HG02763 (cell line): ENCODE results near the gene KRT1.

Experiments used
- ATAC-seq: cut with Tn5 transposase; IDR thresholded peaks from one replicate; pipeline ENCODE4 v1.9.1; 2021; ENCODE audit warnings: mild to moderate bottlenecking, moderate library complexity; ENCODE audit not compliant: unreplicated experiment

The KRT1 gene

DNA sequence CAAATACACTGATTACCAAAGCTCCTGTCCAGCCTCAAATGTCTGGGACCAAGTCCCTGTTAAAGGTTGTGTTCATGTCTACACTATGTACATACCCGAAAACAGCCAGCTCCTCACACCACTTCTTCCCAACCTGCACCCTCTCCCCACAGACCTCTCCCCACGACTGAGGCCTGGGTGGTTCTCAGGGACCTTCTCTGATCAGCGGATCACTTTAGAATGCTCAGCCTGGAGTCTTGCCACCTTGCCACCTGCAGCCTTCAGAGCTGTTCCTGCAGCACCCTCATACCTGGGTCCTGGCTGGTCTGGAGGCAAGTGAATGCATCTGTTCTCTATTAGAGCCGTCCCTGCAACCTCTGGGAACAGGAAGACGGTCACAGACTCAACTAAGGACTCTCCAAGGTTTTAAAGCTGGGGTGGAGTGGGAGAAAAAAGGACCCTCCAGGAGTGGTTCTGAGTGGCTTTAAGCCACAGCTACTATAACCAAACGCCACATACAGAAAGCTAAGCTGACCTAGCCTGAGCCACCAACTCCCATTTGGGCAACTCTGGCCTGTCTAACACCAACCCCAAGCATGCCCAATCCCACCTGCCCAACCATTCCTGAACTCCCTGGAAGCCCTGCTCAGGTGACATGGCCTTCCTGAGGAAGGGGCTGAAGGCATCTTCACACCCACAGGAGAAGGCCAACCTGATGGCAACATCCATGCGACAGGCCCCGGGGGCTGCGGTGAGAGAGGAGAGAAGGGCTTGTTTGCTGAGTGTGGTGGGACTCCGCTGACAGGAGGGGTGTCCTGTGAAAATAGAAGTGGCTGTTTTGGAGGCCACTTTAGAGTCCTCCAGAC lies 36.8 kb downstream of the KRT1 start:
- ATAC-seq: no peak

DNA sequence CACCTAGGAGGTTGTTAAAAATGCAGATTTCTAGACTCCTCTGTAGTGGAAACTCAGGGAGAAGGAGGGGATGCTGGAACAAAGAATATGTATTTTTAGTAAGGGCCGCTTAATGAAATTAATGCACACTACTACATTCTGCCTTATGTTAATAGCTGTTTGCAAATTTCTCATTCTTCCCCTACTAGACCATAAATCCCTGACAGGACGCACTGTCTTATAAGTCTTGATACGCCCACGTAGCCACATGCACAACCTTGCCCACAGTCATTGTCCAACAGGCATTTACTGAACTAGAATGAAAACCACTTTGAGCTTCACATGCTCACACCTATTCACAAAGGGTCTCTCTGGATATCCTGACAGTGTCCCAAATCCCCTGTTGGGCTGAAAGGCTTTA lies 38.7 kb downstream of the KRT1 start:
- ATAC-seq: no peak

DNA sequence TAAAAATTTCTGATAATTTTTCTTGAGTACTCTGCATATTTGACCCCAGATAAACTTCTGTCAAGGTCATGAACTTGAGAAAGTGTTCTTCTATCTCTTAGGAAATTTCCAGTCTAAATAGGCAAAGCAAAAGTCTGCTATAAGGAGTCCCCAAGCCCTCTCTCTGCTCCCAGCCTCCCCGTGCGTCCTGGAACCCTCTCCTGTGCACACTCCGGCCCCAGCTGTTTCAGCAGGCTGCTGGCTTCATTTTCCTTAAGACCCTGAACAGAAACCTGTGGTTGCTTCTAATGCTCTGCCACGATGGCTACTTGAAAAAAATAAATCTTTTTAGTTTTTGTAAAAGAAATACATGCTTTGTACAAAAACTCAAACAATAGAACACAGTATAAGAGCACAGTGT lies 42.9 kb downstream of the KRT1 start:
- no peak for ATAC-seq

DNA sequence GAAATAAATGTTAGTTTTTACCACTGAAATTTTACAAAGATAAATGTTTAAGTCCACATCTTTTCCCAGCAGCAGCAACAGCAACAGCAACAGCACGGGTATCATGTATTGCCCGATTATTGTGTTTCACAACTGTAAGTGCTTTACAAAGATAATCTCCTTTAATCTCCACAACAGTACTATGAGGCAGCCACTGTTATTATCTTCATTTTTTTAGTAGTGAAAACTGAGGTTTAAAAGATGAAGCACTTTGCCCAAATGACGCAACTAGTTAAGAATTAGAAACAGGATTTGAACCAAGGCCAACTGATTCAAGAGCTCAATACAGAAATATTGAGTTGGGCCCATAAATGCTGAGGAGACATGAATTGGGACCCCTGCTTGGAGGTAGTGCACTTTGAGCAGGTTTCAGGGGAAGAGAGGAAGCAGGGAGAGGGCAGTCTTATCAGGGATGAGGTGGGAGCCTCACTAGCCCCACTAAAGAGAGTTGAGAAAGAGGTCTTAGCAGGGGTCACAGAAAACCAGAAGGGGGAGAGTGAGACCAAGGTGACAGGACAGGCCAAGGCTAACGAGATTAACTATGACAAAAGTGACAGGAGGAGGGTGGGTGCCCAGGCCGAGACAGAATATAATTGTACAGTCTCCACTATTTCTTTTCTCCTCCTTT lies 43.5 kb downstream of the KRT1 start:
- ATAC-seq: no peak

DNA sequence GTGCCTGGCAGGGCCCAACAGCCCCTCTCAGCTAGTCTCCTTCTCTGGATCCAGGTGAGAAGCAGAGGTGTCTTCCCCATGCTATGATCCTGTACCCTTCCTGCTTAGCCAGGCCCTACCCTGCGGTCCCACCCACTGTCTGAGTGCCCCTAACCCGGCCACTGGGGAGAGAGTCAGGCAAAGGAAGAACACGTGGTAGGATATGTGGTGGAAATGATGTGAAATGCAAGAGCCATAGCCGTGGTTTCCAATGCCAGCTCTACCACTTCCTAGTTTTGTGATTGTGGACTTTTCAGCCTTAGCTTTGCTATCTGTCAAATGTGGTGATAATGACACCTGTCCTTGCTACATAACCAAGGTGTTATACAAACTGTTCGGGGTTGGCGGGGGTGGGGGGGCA lies 44.0 kb downstream of the KRT1 start:
- no peak for ATAC-seq

DNA sequence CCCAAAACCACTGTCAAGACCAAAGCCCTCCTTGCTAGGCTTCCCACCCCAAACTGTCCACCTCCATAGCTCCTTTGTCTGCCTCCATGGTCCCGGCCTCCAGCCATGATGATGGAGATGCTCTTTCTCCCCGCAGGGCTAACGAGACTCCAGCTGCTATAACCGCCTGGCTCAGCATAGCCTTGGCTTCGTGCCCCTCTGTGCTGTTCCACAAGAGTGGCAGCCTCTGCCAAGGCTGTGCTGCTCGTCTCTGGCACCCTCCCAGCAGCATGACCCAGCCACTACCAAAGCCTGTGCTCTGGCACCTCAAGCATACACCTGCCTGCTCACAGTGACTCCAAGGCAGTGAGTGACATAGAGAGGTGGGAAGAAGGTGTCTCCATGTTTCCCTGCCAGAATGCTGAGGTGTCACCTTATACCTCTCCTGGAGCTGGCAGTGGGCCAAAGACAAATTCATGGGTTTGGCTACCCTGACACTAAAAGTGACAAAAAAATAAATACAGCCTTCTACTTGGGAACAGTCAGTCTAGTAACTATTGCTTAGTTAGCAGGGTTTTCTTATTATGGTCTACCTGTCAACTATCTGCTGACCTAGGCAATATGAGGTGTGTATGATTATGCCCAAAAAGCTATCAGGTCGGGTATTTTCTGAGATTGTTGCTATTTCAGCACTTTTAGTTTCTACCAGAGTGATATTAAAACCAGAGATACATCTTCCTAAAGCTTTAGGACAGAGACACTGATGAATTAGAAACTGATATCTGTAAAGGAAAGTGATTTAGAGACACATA lies 45.7 kb downstream of the KRT1 start:
- no peak for ATAC-seq

DNA sequence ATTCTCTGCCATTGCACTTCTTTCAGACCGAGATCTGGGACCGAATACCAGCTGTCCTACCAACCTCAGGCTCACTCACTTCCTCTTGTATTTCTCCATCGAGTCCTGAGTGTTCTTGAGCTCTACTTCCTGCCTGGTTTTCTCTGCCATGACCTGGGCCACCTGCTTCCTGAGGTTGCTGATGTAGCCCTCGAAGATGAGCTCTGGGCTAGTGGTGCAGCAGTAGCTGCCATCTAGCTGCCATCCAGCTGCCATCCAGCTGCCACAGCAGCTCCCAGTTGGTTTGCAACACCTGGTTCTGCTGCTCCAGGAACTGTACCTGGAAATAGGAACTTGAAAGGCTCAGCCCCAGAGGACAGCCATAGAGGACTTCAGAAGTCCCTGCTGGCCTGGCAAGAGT lies 46.8 kb downstream of the KRT1 start:
- no peak for ATAC-seq

DNA sequence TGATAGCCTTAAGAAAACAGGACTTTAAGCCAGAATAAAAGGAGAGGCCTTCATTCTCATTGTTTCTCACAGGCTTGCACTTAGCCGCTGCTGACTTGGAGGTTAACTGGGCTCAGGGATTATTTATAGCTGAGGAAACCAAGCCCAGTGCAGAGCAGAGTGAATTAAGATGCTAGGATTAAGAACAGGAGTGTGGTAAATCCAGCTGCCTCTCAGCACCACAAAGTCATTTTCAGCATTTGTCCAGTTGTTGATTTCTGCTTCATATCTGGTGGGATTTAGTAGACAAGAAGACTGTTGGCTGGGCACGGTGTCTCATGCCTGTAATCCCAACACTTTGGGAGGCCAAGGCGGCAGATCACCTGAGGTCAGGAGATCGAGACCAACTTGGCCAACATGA lies 47.6 kb downstream of the KRT1 start:
- ATAC-seq: no peak

DNA sequence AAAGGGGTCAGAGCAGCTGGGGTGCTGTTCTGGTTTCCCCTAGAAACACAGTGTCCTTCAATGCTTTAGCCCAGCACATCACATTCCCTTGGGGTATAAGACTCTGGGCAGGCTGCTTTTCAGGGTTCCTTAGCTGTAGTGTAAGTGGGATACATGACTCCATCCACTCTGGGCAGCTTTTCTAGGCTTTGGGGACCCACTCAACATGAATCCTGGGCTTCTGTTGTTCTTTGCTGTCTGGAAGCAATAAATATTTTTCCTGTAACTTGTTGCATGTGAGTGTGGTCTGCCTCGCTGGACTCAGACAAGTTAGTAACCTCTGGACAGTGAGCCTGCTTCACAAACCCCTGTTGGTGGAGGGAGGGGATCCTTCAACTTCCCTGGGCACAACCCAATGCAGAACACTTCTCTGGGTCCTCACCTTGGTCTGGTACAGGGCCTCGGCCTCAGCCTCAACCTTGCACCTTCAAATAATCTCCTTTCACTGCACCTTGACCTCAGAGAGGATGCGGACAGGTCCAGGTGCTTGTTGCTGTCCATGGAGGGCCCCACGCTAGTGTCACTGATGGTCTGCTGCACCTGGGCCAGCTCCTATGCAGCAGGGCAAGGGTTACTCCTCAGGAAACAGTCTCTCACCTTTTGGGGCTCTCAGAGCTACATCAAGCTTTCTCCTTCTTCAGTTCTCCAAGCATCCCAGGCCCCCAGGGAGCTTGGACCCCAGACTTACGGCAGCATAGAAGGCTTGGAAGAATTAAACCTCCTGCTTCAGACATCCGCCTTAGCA lies 48.3 kb downstream of the KRT1 start:
- ATAC-seq: no peak

DNA sequence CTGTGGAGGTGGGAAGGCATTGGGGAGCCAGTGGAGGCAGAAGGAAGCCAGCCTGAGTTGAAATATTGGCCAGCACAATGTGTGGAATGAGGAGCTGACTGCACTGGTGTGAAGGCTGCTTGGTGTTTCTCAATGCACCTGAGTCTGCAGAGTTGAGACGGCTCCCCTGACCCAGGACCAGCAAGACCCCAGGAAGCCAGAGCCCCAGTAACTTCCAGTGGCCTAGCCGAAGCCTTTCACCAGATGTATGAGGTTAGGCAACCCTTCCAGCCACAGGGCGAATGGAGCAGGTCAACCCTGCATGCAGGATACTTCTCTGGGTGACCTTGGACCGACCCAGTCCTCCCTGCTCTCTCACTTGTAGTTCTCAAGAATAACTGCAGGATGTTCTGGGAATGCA lies 48.9 kb downstream of the KRT1 start:
- no peak for ATAC-seq

DNA sequence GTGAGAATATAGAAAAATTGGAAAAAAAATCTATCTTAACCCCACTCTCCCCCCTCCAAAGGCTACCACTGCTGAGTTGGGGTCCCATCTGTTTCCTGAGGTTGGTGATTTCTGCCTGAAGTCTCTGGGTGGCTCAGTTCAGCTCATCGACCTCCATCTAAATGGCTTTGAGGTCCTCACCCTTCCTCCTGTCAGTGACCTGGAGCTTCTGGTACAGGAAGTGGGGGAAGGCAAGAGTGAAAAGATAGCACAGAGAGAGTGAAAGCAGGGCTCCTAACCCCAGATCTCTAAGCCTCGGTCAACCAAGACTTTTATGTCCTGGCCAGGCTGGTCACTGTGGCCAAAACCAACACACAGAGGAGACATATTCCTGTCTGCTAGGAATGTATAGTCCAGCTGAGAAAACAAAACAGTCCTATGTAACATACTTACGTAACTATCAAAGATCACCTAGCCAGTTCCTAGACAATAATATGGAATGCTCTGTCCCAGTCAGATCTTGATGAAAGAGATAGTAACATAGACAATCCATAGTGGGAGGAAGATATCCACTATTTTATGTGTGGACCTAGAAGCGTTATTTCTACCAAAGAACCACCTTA lies 49.5 kb downstream of the KRT1 start:
- ATAC-seq: no peak

DNA sequence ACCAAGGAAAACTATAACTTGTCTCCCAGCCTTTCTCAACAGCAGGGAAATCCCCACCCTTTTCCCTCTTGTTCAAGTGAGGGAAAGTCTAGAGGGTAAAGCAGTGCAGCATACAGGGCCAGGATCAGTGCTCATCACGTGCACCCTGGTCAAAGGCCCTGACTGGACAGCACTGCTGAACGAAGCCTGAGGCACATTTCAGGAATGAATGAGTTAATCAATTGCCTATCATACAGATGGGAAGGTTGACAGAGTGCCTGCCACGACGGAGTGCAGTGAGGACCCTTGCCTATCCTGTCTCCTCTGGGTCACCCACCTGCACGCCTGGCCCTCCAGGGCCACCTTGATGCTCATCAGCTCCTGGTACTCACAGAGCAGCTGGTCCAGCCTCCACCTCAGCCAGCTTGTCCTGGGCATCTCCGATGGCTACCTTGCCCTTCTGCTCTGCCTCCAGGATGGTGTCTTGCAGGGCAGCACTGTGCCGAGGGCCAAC lies 50.2 kb downstream of the KRT1 start:
- no peak for ATAC-seq

DNA sequence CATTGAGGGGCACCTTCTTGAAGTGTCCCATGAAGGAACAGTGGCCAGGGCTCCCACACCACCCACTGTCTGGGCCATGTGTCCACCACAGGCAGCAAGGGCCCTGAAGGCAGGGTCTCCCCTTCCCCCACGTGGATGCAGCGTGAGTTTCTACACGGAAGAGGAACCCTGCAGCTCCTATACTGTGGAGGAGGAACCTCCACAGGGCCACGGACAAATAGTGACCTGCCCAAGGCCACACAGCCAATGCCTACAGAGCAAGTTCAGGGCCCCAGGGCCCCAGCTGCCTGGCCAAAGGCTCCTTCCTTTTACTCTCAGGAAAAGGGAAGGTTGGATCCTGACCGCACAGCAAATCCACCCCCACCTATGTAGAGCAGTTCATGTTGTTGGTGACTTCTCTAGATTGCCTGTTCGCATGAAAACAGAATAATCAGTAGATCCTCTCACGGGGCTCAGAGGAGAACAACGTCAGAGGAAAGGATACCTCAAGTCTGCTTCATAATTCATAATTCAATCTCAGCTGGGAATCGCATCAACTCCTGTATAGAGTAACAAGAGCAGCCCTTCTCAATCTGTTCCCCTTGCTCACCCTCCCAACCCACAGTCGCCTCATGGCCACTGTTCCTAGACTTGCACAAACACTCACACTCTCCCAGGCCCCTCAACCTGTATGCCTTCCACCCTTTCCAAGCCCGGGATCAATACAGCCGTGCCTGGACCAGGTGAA lies 50.8 kb downstream of the KRT1 start:
- no peak for ATAC-seq

DNA sequence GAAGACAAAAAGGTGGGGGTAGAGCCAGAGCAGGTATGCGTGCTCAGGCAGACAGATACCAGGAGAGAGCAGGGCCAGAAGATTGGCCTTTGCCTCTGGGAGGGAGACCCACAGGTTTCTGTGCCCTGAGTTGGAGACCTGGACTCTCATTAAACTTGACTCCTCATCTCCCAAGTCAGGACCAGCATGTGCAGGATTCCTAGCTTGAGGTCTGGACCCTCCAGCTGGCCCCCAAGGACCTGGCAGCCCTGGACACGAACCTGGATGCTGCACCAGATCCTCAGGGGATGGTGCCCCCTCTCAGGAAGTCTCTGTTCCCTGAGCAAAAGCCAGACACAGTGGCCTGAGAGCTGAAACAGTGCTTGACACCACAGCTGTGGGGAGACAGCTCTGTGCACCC lies 51.4 kb downstream of the KRT1 start:
- no peak for ATAC-seq

DNA sequence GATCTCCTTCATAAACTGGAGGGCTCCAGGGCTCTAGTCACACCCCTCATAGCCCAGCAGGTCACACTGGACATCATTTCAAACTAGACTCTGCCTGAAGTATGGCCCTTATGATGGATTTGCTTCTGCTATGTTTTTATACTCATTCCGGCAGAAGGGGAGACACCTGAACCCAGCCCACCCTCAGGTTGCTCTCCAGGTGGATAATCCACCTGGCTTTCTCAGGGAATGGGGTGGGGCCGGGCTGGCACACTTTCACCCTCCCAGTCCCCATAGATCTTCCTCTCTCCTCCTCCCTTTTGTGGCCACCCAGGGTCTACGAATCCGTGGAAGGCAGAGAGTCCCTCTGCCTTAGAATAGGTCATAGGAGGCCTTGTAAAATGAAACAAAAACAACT lies 52.1 kb downstream of the KRT1 start:
- ATAC-seq: no peak

DNA sequence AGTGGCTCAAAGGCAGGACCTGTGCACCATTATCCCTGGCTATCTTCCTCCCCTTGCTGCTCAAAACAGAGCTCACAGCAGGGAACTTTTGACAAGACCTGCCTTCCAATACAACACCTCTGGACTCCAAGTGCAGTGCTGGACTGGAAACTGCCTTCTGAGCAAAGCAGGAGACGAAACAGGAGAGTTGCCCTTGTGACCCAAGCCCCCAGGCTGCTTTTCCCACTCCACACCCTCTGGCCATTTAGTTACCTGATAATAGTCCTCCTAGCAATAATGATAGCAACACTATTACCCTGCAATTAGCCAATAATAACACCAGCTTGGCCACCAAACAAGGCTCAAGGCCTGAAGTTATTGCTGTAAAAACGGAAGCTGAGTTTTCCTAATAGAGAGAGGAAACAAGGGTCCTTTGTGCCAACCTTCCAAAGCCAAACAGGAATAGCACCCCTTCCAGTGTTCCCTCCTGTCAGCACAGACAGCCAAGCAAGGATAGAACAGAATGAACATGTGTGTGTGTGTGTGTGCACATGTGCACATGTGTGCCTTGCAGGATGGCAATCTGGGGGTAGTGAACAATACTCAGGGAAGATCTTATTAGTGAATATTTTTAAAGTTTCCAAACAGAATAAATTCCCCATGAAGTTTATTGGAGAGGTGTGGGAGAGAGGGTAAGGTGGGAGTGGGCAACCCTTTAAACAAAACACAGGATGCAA lies 52.7 kb downstream of the KRT1 start:
- ATAC-seq: no peak
